HG03558 (cell line): ENCODE measurements around the gene LANCL1.
"Not testable (repeated sequence)": the region's sequence is repeated elsewhere in the genome, so short reads cannot be mapped to it uniquely, and the experiment has no call there.

Source experiments
- ATAC-seq: cut with Tn5 transposase; IDR thresholded peaks from one replicate; pipeline ENCODE4 v1.9.1; 2021; ENCODE audit warnings: moderate number of reproducible peaks; ENCODE audit not compliant: unreplicated experiment; ENCODE audit errors: extremely low read depth

Gene LANCL1

DNA sequence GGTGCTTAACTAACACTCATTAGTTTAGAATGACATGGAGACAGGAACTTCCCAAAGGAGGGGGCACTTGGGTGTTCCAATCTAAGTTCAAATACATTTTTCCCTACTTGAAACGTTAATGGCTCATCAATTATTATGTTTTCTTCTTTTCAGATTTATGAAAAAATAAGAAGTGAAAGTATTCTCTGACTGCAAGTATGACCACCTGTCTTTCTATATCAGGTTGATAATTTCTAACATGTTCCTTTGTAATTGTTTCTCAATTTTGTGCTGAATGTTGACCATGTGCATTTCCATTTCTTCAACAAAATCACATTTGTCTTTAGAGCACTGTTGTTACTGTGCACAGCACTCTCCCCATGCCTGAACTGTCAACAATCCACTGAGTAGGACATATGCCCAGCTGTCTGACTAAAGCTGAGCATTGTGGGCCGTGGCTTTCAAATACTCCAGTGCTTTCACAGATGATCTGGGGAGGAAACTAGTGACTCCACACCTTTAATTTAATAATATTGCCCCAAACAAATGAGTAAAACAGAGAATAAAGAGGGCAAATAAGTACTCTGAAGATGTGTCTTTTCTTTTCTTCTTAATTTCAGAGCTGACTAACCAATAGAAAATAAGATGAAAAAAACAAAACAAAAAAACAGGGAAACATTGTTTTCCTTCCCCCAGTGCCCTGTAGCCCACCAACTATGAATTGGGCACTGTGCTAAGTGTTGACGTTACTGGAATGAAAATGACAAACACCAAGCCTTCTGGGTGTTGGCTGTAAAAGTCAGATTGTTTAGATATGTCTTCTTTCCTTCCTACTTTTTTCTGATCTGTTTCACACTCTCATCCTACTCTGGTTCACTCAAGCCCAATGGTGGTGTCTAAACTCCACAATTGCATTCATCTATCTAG lies 16.0 kb downstream of the LANCL1 start:
- peak; percentile 43 for ATAC-seq

DNA sequence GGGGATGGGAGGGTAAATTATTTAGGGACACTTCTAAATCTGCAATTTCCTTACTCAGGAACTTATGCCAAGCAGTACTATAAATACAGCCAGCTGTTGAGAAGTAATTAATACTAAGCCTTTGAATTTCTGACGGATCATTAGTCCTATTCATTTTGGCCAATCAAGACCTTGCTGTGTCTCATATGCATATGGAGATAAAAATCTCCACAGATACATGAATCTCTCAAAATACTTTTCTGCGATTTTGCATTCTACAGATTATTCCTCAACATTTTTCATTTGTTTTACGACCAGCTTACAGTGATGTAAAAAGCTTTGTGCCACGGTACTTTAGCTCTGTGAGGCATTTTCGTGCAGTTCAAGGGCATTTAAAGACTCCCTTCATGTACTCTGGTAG lies 16.7 kb downstream of the LANCL1 start:
- ATAC-seq = no peak

DNA sequence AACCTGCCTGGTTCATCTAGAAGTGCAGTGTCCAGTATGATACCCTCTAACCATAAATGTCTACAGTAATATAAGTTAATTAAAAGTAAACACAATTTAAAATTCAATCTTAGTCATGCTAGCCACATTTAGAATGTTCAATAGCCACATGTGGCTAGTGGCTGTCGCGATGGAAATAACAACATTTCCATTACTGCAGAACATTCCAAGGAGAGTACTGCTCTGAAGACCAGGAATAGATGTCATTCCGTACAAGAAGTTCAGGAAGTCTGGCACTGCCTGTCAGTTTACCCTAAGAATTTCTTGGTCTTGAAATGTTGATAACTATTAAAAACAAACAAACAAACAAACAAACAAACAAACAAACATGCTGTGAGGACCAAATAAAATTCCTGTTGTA lies 17.2 kb downstream of the LANCL1 start:
- no peak for ATAC-seq

DNA sequence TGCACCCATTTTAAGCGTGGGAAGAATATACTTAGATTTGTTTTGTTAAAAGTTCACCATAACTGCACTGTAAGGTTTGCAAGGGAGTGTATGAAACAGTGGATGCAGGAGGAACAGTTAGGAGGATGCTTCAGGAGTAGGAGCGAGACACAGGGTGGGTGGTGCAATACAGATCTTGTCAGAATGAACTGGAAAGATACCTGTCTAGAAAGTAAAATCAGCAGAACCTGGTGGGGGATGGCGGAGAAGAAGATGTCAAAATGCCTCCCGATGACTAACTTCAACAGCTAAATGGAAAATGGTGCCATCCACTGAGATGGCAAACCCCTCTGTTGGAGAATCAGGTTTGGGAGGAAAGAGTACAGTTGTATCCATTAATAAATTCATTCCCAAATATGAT lies 18.2 kb downstream of the LANCL1 start:
- no peak for ATAC-seq

DNA sequence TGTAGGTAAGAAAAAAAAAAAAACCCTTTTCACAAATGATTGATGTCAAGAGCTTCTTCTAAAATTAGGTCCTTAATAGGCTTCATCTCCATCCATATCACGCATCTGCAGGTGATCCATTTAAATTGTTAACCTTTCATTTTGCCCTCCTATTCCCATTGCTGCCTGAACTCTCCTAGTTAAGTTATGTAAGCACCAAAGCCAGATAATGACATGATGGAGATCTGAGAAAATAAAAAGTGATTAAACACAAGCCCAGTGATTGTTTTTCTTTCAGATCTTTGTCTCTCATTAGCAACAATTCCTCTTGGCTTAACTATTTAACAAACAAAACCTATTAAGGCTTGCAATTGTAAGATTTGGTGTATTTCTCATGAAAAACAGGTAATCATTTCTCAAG lies 20.0 kb downstream of the LANCL1 start:
- no peak for ATAC-seq

DNA sequence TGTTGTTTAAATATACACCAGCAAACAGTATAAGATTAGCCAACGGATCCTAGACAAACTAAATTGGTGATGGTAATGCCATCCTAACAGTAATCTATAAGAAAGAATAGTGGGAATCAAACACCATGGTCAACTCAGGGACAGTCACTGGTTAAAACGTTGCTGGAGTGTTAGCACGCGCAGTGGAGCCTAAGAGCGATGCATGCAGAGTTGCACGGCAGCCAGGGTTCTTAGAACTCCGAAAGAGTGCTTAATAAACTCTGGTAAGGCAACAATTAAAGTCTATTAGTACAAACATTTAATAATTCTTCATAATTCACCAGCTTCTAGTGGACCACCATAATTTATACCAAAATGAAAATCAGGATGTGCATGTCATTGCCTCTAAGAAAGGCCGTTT lies 22.2 kb downstream of the LANCL1 start:
- ATAC-seq = no peak

DNA sequence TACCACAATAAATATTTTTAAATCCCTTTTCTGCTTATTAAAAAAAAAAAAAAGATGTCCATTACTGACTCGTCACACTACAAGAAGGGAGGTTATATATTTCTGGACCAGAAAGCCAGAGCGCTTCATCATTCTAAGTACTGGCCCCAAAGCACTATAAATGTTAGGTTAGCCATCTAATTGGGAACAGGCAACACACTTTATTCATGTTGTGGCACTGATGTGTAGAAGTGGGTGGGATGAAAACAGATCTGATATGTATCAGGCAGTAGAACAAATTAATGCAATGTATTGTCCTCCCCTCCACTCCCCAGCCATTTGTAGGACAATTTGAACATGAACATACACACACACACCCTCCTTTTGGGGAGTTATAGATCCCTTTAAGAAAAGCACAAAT lies 24.4 kb downstream of the LANCL1 start:
- no peak for ATAC-seq

DNA sequence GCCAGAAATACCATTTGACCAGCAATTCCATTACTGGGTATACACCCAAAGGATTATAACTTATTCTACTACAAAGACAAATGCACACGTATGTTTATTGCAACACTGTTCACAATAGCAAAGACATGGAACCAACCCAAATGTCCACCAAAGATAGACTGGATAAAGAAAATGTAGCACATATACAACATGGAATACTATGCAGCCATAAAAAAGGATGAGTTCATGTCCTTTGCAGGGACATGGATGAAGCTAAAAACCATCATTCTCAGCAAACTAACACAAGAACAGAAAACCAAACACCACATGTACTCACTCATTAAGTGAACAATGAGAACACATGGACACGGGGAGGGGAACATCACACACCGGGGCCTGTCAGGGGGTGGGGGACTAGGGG lies 25.6 kb downstream of the LANCL1 start:
- ATAC-seq = not testable (repeated sequence)

DNA sequence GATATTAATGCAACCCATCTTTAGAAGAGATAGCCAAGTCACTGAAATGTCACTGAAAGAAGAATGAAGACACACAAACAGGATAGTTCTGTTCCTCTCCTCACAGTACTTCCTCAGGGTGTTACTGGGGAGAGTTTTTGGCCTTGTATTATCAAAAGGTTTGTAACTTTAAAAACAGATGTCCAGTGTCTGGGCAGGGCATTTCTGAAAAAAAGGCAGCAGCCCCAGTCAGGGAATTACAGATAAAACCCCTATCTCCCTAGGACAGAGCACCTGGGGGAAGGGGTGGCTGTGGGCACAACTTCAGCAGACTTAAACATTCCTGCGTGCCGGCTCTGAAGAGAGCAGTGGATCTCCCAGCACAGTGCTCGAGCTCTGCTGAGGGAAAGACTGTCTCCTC lies 30.8 kb downstream of the LANCL1 start:
- no peak for ATAC-seq

DNA sequence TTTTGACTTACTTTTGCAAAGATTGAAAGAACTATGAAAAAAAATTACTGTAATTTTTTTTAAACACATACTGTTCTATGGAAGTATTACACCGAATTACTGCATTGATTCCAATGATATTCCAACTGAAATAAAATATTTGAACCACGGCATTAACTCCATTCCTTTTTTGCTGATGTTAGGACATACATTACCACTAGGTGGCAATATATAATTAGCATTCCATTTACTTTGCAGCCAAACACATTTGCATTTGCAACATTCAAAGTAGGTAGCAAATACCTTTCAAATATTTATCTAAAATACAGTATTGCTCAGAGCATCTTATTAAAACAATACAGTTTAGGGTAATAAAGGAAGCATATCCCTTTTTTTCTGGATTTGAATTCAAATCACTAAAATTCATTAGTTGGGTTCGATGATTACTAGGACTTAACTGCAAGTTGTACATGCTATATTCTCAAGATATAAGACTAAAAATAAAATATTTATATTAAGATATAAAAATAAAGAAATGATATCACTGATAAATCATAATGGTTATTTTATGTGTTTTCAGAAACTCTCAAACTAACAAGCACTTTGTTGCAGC lies 31.3 kb downstream of the LANCL1 start:
- ATAC-seq = no peak

DNA sequence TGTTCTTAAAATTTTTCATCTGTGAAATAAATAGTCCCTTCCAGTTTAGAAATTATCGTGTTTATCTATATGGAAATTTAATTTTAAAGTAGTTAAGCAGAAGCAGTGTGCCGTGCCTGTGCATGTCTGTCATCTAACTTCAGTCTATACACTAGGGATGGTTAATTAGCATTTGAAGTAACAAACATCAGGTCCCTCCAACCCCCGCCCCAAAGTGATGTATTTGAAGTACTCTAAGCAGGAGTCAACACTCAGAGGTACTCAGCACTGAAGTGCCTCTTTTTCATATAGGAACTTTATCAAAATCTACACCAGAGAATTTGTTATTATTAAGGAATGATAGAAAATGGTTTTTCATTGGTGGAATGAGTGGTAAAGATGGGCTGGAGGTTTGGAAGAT lies 33.0 kb downstream of the LANCL1 start:
- no peak for ATAC-seq

DNA sequence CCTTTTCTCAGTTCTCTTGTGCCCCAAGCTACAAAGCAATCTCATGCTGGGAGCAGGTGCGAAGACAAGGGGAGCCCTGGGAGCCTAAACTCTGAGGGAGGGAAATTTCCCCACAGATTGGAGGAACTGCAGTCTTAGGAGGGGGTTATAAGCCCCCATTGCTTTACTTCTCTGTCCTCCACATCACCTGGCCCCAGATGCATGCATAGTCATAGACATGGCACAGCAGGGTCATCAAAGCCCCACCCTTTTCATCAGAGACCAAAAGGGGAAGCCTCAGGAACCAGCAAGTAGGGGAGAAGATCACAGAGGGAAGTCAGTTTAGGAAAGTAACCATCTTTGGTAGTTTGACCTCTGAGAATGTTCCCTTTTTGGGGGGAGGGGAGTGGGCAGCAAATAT lies 33.7 kb downstream of the LANCL1 start:
- no peak for ATAC-seq

DNA sequence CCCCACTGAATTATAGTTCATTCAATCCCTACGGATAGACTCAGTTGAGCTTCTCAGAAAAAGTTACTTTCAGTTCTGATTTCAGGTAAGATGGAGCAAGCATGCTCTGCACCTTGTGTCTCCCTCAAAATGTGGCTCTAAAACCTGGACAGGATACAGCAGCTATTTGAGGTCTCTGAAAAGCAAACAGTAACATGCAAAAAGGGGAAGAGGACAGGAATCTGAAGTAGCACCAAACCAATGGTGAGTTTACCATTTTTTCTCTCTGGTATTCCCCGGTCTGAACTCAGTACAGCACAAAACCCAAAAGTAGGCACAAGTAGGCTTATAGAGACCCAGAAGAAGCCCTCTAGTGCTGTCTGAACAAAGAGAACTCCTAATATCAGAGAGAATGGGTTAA lies 34.1 kb downstream of the LANCL1 start:
- no peak for ATAC-seq

DNA sequence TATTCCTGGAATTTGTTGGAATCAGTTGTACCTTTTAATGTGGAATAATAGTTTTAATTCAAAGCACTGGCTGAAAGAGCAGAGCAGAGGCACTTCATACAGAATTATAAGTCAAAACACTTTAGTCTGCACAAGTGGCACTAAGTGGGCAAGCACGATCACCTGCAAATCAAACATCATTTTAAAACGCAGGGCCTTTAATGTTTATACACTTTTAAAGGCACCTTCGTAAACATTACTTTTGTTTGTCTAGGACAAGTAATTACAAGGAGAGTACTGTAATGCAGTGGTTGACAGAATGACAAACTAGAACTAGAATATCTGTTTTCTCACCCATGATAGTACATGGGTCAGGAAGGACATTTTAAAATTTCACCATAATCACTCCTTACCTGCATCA lies 36.4 kb downstream of the LANCL1 start:
- no peak for ATAC-seq

DNA sequence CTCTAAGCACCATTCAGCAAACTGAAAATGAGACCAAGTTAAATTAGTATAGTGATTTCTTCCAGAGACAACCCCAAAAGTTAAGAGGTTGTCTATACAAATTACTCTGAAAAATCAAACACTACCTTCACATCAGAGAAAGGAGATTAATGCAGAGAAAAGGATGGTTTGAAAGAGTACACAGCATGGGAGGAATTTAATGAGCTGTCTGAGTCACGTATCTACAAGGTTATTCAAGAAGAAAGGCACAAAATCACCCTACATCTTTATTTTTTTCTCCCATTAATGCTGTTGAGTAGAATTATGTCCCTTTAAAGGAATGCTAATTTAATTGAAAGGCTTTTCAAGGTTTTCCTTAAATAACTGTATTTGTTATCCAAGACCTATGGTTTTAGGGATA lies 41.1 kb downstream of the LANCL1 start:
- ATAC-seq = no peak

DNA sequence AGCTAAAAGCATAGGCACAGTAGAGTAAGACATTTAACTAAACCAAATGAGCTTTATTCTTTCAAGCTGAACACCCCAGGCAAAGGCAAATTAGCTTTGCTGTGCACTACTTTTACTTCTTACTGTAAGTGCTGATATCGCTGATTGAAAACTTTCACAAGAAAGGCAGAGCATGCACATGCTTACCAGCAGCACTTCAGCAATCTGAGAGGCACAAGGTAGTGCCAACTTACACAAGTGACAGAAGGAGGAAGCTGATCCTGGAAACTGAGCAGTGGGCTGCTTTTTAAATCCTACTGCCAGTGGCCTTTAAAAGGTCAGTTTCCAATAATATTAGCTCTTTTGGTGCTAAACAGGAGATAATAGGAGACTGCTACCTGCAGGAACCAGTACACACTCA lies 43.9 kb downstream of the LANCL1 start:
- no peak for ATAC-seq

DNA sequence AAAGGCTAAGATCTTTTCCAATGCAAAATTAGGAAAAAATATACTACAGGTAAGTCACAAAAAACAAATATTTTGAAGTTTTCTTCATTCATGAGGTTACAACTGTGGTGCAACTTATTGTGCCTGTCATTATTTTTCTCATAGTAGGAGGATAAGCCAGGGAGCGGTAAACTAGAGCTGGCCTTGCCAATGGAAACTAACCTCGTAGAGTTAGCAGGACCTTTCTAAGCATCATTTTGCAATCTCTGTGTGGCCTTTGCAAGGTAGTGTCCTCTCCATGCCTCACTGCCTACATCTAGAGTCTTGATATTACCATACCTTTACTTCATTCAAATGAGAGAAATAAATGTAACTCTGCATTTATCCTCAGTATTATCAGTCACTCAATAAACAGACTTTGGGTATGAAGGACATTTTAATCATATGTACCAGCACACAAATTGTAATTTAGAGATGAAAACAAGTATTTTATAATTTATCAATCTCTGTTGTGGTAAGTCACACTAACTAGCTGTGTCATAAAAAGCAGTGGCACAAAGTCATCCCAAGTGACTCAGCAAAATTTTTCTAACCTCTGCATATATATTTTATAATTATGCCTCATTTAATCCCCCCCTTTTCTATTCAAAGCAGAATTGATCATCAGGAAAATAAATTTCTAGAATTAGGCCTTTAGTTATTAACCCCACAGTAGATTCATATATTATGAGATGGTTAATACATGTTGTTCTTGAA lies 47.0 kb downstream of the LANCL1 start:
- no peak for ATAC-seq

DNA sequence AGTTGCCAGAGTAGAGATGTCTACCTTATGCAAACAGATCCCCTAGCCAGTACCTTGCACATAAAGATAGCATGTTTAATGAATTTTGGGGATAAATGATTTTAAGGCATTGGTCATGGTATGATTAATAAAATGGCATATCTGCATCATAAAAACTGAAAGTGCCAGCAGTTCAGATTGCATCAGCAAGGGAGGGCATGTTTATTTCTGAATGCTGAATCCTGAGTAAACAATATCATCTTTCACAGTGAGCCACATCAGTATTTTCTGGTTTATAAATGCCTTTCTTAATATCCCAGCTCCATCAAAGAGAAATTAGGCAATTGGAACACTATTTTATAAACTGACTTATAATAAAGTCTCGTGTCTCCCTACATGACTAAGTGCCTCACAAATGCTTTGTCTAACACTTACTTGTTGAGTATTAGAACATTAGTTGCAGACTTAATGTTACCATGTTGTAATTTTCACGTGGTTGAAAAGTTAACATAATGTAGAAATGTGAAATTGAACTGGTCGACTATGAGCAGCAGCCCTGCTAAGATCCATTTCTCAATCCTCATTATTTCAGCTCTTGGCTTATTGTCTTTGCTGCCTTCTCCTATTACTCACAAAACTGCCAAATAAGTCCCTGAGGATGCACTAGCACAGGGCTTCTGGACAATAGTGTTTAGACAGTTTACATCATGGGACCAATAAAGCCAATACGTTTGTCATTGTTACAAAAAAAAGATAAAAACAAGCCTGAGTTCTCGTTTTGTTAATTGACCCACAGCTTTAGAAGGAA lies 48.0 kb downstream of the LANCL1 start:
- no peak for ATAC-seq

DNA sequence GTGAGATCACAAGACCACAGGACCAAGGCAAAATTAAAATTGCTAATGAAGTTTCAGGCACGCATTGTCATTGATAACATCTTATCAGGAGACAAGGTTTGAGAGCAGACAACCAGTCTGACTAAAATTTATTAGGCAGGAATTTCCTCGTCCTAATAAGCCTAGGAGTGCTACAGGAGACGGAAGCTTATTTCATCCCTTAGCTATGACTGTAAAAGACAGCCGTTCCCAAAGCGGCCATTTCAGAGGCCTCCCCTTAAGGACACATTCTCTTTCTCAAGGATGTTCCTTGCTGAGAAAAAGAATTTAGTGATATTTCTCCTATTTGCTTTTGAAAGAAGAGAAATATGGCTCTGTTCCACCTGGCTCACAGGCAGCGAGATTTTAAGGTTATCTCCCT lies 49.2 kb downstream of the LANCL1 start:
- ATAC-seq = not testable (repeated sequence)

DNA sequence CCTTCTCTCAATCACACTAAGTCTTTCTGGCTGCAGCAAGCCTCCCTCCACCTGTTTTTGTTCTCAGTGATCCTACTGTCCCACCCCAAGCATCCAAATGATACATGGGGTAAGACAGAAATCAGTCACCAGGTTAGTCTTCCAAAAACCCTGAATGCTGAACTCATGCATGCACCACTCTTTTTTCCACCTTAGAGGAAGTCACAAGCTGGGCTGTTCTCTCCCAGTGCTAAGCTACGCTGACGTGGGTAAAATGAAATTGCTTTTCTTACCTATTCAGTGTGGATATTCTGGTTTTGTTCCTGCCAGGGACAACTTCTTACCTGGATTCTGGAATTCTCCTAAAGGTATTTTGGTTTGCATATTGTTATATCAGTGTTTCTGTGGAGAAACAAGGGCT lies 54.2 kb downstream of the LANCL1 start:
- ATAC-seq = no peak

DNA sequence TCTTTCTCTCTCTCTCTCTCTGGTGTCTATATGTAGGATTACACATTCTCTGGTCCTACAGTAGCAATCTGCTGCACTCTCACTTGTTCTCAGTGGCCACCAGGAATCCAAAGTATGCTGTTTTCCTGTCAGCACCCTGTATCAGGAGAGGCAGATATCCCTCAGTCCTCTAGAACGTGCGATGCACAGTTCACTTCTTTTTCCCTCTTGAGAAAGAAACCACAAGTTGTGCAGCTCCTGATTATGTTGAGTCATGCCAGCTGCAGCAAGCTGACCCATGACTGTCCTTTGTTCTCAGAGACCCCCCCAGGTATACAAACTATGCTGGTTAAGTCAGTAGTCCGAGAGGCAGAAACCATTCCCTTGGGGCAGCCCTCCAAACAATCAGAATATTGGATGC lies 54.6 kb downstream of the LANCL1 start:
- no peak for ATAC-seq
